Sigmoid colon (tissue), 4 donors: ENCODE results near the gene SULT4A1.

Experiments
- CTCF ChIP-seq, 4 experiments: fragments of 450-650 bp in 3 of 4; fragments of 200-600 bp in 1 of 4; IDR thresholded peaks; one replicate each; pipeline ENCODE4 v1.5.1; 2016 to 2019; ENCODE audit warnings: antibody characterized with exemption in 4 of 4, mild to moderate bottlenecking in 3 of 4, moderate library complexity in 2 of 4
- EP300 ChIP-seq, 4 donors: sonication (generic); formaldehyde crosslinking; IDR thresholded peaks; one replicate each; pipeline ENCODE4 v1.6.1; 2017; ENCODE audit warnings: antibody characterized with exemption in 4 of 4
- POLR2A ChIP-seq, 2 donors: fragments of 450-650 bp; IDR thresholded peaks; one replicate each; pipeline ENCODE4 v1.6.1; 2016; ENCODE audit warnings: antibody characterized with exemption in 2 of 2, mild to moderate bottlenecking in 2 of 2, moderate library complexity in 2 of 2
- POLR2AphosphoS5 ChIP-seq, 4 donors: sonication (generic); formaldehyde crosslinking; IDR thresholded peaks; one replicate each; pipeline ENCODE4 v1.6.1; 2017; ENCODE audit warnings: antibody characterized with exemption in 4 of 4

GRCh38 chr22:43884600-43885318, 22.4 kb upstream of the SULT4A1 start:
- TF ChIP-seq POLR2A (IDR thresholded peaks at IDR 0.05) (no peak), CTCF (IDR thresholded peaks at IDR 0.05) (peak; percentile 18 to 66 (median 32)), EP300 (IDR thresholded peaks at IDR 0.05) (no peak), POLR2AphosphoS5 (IDR thresholded peaks at IDR 0.05) (no peak)
